Effector CD4-positive, alpha-beta T cell (primary cell): Measurements from ENCODE around the gene PRKCZ.

Experiments
- DNase-seq: peaks from one replicate; pipeline ENCODE4 v3.0.0-alpha.2; 2020

Gene PRKCZ

GRCh38 chr1:2046174-2046917, 3.9 kb upstream of the PRKCZ start:
- DNase-seq = no peak

GRCh38 chr1:2046953-2047748, 3.1 kb upstream of the PRKCZ start:
- no peak for DNase-seq

GRCh38 chr1:2047749-2048729, 2.2 kb upstream of the PRKCZ start:
- DNase-seq = no peak

- no peak for DNase-seq
Measured at GRCh38 chr1:2049225-2049717, 940 bp upstream of the PRKCZ start.

- no peak for DNase-seq
Measured at GRCh38 chr1:2050461-2050792, 216 bp downstream of the PRKCZ start.

GRCh38 chr1:2050793-2051682, 827 bp downstream of the PRKCZ start:
- DNase-seq = no peak

GRCh38 chr1:2052054-2052679, 2.0 kb downstream of the PRKCZ start:
- no peak for DNase-seq

- no peak for DNase-seq
Measured at GRCh38 chr1:2052756-2053155, 2.5 kb downstream of the PRKCZ start.

- DNase-seq = no peak
Measured at GRCh38 chr1:2053217-2053616, 3.0 kb downstream of the PRKCZ start.

GRCh38 chr1:2053784-2054376, 3.7 kb downstream of the PRKCZ start:
- DNase-seq = no peak

GRCh38 chr1:2054560-2054959, 4.3 kb downstream of the PRKCZ start:
- DNase-seq = no peak

- no peak for DNase-seq
Measured at GRCh38 chr1:2055911-2056575, 5.8 kb downstream of the PRKCZ start.

GRCh38 chr1:2056955-2057590, 6.9 kb downstream of the PRKCZ start:
- DNase-seq = no peak

GRCh38 chr1:2059290-2059953, 9.2 kb downstream of the PRKCZ start:
- DNase-seq = no peak

GRCh38 chr1:2060072-2060471, 9.9 kb downstream of the PRKCZ start:
- no peak for DNase-seq

- no peak for DNase-seq
Measured at GRCh38 chr1:2060535-2060934, 10.3 kb downstream of the PRKCZ start.

- DNase-seq = no peak
Measured at GRCh38 chr1:2061065-2061778, 11.0 kb downstream of the PRKCZ start.

- DNase-seq = no peak
Measured at GRCh38 chr1:2065699-2066098, 15.5 kb downstream of the PRKCZ start.

- DNase-seq = no peak
Measured at GRCh38 chr1:2067393-2067792, 17.2 kb downstream of the PRKCZ start.
